Esophagus squamous epithelium (tissue), 4 donors: ENCODE results near the gene STARD13.

Source experiments
- CTCF ChIP-seq, 6 experiments: fragments of 450-650 bp in 4 of 6; fragments of 200-600 bp in 2 of 6; sonication (generic) in 2 of 6; IDR thresholded peaks; one replicate each; pipeline ENCODE4 v1.5.1; 2016 to 2019; ENCODE audit warnings: antibody characterized with exemption in 6 of 6, mild to moderate bottlenecking in 4 of 6, moderate library complexity in 4 of 6
- POLR2A ChIP-seq, 4 donors: fragments of 450-650 bp; IDR thresholded peaks; one replicate each; pipeline ENCODE4 v1.6.1; 2017; ENCODE audit warnings: antibody characterized with exemption in 4 of 4, mild to moderate bottlenecking in 4 of 4, moderate library complexity in 3 of 4

GRCh38 chr13:33181264-33181663 lies 104.3 kb downstream of the STARD13 start:
- TF ChIP-seq CTCF (IDR thresholded peaks at IDR 0.05) (no peak), POLR2A (IDR thresholded peaks at IDR 0.05) (no peak)
